DOHH2 (cell line): ENCODE data around the gene TTC19.
A peak's percentile ranks its signal among the peaks of the same experiment; 100 is the strongest.
"Not testable (repeated sequence)": the region's sequence is repeated elsewhere in the genome, so short reads cannot be mapped to it uniquely, and the experiment has no call there.

ENCODE experiments used
- H3F3A ChIP-seq: fragments of 200-600 bp; sonication (generic), shearing (Covaris generic); 2 replicates; pipeline ENCODE4 v1.6.0; 2016; ENCODE audit warnings: antibody characterized with exemption, mild to moderate bottlenecking; ENCODE audit not compliant: control insufficient read depth, insufficient read depth
- H3K27ac ChIP-seq: fragments of 200-600 bp; sonication (generic); 2 replicates; pipeline ENCODE4 v1.5.1; 2014; ENCODE audit warnings: low read depth, mild to moderate bottlenecking, low read length, moderate library complexity
- H3K27me3 ChIP-seq: fragments of 200-600 bp; sonication (generic); 2 replicates; pipeline ENCODE4 v1.6.1; 2014; ENCODE audit warnings: mild to moderate bottlenecking, low read length, mixed read lengths; ENCODE audit not compliant: control insufficient read depth
- H3K36me3 ChIP-seq: fragments of 200-600 bp; sonication (generic); 2 replicates; pipeline ENCODE4 v1.6.1; 2014; ENCODE audit warnings: mild to moderate bottlenecking, low read length, moderate library complexity, mixed read lengths; ENCODE audit not compliant: control insufficient read depth
- H3K4me1 ChIP-seq: fragments of 200-600 bp; sonication (generic); 2 replicates; pipeline ENCODE4 v1.6.1; 2014; ENCODE audit warnings: mild to moderate bottlenecking, low read length, mixed read lengths; ENCODE audit not compliant: control insufficient read depth
- H3K4me2 ChIP-seq: fragments of 200-600 bp; sonication (generic); 2 replicates; pipeline ENCODE4 v1.6.0; 2014; ENCODE audit warnings: mild to moderate bottlenecking, low read length, moderate library complexity
- H3K4me3 ChIP-seq: fragments of 200-600 bp; sonication (generic); 2 replicates; pipeline ENCODE4 v1.5.1; 2014; ENCODE audit warnings: mild to moderate bottlenecking, low read length, mixed read lengths
- H3K79me2 ChIP-seq: fragments of 200-600 bp; sonication (generic); 2 replicates; pipeline ENCODE4 v1.6.1; 2014; ENCODE audit warnings: mild to moderate bottlenecking, low read length, mixed read lengths; ENCODE audit not compliant: control insufficient read depth
- H3K9me2 ChIP-seq: fragments of 200-600 bp; sonication (generic); replicated peaks from 2 replicates; pipeline ENCODE4 v1.6.1; 2014; ENCODE audit warnings: mild to moderate bottlenecking, low read length, mixed read lengths; ENCODE audit not compliant: control insufficient read depth
- H3K9me3 ChIP-seq: fragments of 200-600 bp; sonication (generic); 2 replicates; pipeline ENCODE4 v1.6.1; 2014; ENCODE audit warnings: antibody characterized with exemption, low read length, mixed read lengths; ENCODE audit not compliant: control insufficient read depth, insufficient read depth
- H4K20me1 ChIP-seq: fragments of 200-600 bp; sonication (generic); 2 replicates; pipeline ENCODE4 v1.6.0; 2014; ENCODE audit warnings: low read depth, mild to moderate bottlenecking, antibody characterized with exemption, low read length, moderate library complexity; ENCODE audit not compliant: control insufficient read depth, insufficient read depth
- EZH2phosphoT487 ChIP-seq: fragments of 200-600 bp; sonication (generic); IDR thresholded peaks from 2 replicates; pipeline ENCODE4 v1.6.1; 2017; ENCODE audit warnings: borderline replicate concordance, mild to moderate bottlenecking, antibody characterized with exemption, low read length, moderate library complexity, mixed read lengths
- TF ChIP-seq, protein P1 (sequence below): fragments of 200-600 bp; sonication (generic); IDR thresholded peaks from one replicate; pipeline ENCODE4 v1.5.1; 2014; ENCODE audit warnings: antibody characterized with exemption, mild to moderate bottlenecking, low read depth, low read length; ENCODE audit not compliant: poor library complexity, severe bottlenecking

The TTC19 gene

DNA sequence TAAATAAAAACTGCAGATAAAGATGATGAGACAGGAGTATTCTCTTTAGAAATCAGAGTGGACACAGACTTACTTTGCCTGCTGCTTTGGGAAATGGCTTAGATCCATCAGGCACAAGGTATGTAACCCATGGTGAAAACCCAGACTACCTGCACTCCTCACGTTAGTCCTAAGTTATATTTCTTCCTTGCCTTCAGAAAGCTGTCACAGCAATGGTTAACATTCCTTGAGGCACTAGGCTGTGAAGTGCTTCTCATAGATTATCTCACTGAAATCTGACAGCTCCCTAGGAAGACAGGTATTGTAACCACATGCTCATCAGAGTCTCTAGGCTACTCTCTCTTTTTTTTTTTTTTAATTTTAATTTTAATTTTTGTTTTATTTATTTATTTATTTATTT, 21.0 kb upstream of the TTC19 start:
- Histone ChIP-seq H3K4me3 (no peak overlapping the region), H3K79me2 (no peaks in the 10 kb centered on the region), H3K27me3 (no peaks in the 10 kb centered on the region), H3K9me3 (no peaks in the 10 kb centered on the region), H3K9me2 (no peaks in the 10 kb centered on the region), H3K4me1 (peaks cover 15% of the 10 kb centered on the region), H4K20me1 (no peaks in the 10 kb centered on the region), H3K27ac (no peak overlapping the region), H3F3A (peaks cover 6% of the 10 kb centered on the region; the same call in 1 of the 2 replicates), H3K4me2 (no peak overlapping the region), H3K36me3 (peaks cover 34% of the 10 kb centered on the region)
- no peak for TF ChIP-seq EZH2phosphoT487
- TF ChIP-seq, protein P1, sequence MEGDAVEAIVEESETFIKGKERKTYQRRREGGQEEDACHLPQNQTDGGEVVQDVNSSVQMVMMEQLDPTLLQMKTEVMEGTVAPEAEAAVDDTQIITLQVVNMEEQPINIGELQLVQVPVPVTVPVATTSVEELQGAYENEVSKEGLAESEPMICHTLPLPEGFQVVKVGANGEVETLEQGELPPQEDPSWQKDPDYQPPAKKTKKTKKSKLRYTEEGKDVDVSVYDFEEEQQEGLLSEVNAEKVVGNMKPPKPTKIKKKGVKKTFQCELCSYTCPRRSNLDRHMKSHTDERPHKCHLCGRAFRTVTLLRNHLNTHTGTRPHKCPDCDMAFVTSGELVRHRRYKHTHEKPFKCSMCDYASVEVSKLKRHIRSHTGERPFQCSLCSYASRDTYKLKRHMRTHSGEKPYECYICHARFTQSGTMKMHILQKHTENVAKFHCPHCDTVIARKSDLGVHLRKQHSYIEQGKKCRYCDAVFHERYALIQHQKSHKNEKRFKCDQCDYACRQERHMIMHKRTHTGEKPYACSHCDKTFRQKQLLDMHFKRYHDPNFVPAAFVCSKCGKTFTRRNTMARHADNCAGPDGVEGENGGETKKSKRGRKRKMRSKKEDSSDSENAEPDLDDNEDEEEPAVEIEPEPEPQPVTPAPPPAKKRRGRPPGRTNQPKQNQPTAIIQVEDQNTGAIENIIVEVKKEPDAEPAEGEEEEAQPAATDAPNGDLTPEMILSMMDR: no peak

DNA sequence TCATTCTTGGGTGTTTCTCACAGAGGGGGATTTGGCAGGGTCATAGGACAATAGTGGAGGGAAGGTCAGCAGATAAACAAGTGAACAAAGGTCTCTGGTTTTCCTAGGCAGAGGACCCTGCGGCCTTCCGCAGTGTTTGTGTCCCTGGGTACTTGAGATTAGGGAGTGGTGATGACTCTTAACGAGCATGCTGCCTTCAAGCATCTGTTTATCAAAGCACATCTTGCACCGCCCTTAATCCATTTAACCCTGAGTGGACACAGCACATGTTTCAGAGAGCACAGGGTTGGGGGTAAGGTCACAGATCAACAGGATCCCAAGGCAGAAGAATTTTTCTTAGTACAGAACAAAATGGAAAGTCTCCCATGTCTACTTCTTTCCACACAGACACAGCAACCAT, 20.6 kb upstream of the TTC19 start:
- not testable (repeated sequence) for H3K27ac ChIP-seq, H3K27me3 ChIP-seq, H3K4me3 ChIP-seq, H4K20me1 ChIP-seq, H3K4me2 ChIP-seq, H3F3A ChIP-seq, H3K9me3 ChIP-seq, H3K79me2 ChIP-seq, H3K9me2 ChIP-seq
- Histone ChIP-seq H3K4me1 (peaks cover 15% of the 10 kb centered on the region), H3K36me3 (peaks cover 38% of the 10 kb centered on the region)

DNA sequence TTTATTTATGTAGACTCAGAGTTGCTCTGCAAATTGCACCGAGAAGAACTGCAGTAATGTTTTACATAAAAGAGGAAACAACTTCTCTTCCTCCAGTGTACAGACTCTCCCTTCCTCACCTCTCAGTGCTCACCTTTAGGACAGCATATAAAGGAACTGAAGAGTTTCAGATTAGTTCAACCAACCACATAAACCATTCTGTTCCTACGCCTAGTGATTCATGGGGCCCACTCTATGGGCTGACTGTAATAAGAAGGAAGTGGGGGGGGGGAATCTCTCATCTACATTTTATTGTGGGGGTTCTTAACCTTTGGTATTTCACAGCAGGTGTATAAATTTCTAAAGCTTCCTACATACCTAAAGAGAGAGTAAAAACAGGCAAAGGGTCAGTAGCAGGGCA, 18.4 kb upstream of the TTC19 start:
- peaks cover 15% of the 10 kb centered on the region for H3K4me1 ChIP-seq
- TF ChIP-seq, protein P1: no peak
- TF ChIP-seq EZH2phosphoT487: no peak
- H3K79me2 ChIP-seq: no peaks in the 10 kb centered on the region
- peaks cover 6% of the 10 kb centered on the region; the same call in 1 of the 2 replicates for H3F3A ChIP-seq
- H3K27me3 ChIP-seq: no peaks in the 10 kb centered on the region
- H3K4me2 ChIP-seq: peak overlapping the region; percentile 34; the same call in 1 of the 2 replicates
- H3K9me2 ChIP-seq: no peaks in the 10 kb centered on the region
- peaks cover 43% of the 10 kb centered on the region for H3K36me3 ChIP-seq
- H3K9me3 ChIP-seq: no peaks in the 10 kb centered on the region
- no peak overlapping the region for H3K4me3 ChIP-seq
- no peaks in the 10 kb centered on the region for H4K20me1 ChIP-seq
- peak overlapping the region; percentile 20 for H3K27ac ChIP-seq

DNA sequence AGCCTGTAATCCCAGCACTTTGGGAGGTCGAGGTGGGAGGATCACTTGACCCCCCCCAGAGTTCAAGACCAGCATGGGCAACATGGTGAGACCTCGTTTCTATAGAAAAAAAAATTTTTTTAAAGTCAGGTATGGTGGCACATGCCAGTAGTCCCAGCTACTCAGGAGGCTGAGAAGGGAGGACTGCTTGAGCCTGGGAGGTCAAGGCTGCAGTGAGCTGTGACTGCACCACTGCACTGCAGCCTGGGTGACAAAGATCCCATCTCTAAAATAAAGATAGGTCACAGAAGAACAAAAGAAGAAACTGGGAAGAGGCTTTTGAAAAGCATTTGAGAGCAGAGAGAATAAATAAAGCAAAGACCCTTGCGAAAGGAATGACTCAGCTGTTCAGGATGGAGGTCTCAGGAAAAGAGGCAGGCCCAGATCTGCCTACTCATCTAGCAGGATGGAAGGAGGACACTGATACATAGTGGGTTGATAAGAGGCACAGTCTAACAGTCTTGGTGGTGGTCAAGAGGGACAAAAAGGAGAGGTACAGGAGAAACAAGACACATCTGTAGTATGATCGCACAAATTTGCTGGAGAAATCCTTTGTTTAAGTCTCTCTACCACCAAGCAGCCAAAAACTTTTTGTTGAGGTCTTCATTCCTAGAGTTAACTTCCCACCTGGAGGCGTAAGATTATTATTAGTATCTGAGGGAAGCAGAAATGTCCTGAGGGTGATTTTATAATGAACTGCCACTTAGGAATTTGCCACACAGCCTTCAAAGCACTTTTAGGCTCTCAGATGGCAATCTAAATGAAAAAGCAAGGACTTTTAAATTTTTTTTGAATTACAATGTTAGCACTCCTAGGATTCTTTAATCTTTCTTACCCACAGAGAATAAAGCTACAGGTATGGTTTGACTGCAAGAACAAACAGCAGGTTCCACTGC, 17.7 kb upstream of the TTC19 start:
- H3K27ac ChIP-seq: no peak overlapping the region
- no peaks in the 10 kb centered on the region for H3K79me2 ChIP-seq
- peaks cover 44% of the 10 kb centered on the region for H3K36me3 ChIP-seq
- no peaks in the 10 kb centered on the region for H3K27me3 ChIP-seq
- TF ChIP-seq EZH2phosphoT487: no peak
- TF ChIP-seq, protein P1: no peak
- no peak overlapping the region for H3K4me3 ChIP-seq
- no peaks in the 10 kb centered on the region for H3K9me3 ChIP-seq
- peaks cover 6% of the 10 kb centered on the region; the same call in 1 of the 2 replicates for H3F3A ChIP-seq
- H3K4me2 ChIP-seq: no peak overlapping the region
- H4K20me1 ChIP-seq: no peaks in the 10 kb centered on the region
- H3K4me1 ChIP-seq: peaks cover 15% of the 10 kb centered on the region
- no peaks in the 10 kb centered on the region for H3K9me2 ChIP-seq
